ENCODE data around the gene MED12L. TPM values are rescaled to one million over a fixed set of nuclear protein-coding genes. Genes with fewer than 3 reads are reported as not detected.

The MED12L gene
- total and polyA plus RNA-seq, 3 experiments from 2014 or later, result 0.02 to 1.8 (median 1.7) TPM

- Mint-ChIP-seq H3K27me3 (no peaks in the 10 kb centered on the region), H3K27ac (no peak overlapping the region), H3K9me3 (no peaks in the 10 kb centered on the region), H3K36me3 (no peaks in the 10 kb centered on the region), H3K4me1 (peaks cover 29 to 38% (median 32%) of the 10 kb centered on the region in 3 donors), H3K4me3 (no peak overlapping the region)
- Histone ChIP-seq H3K4me3 (ENCODE audit: low read length) (no peak overlapping the region), H3K36me3 (ENCODE audit: insufficient read depth, low read length) (no peaks in the 10 kb centered on the region), H3K9me3 (ENCODE audit: low read length) (no peaks in the 10 kb centered on the region), H3K4me1 (ENCODE audit: insufficient read depth, low read length) (peaks cover 30% of the 10 kb centered on the region), H3K27ac (ENCODE audit: low read depth, low read length) (no peak overlapping the region), H3K27me3 (ENCODE audit: insufficient read depth, low read length, poor library complexity, severe bottlenecking) (no peaks in the 10 kb centered on the region)
- ChIA-PET POLR2A (no interaction called here), CTCF (interaction anchor here (1.4 to 1.9 kb wide), 3 partner anchors 31 to 105 kb away, joined by 3 to 4 read pairs (median 4); no protein-coding TSS in a partner anchor)
- no peak for DNase-seq
These were observed 88.9 kb downstream of the MED12L start for GRCh38 chr3:151174351-151174750.

GRCh38 chr3:151175952-151176351, 90.5 kb downstream of the MED12L start:
- Histone ChIP-seq H3K9me3 (ENCODE audit: low read length) (no peaks in the 10 kb centered on the region), H3K4me3 (ENCODE audit: low read length) (no peak overlapping the region), H3K27me3 (ENCODE audit: insufficient read depth, low read length, poor library complexity, severe bottlenecking) (no peaks in the 10 kb centered on the region), H3K27ac (ENCODE audit: low read depth, low read length) (no peak overlapping the region), H3K4me1 (ENCODE audit: insufficient read depth, low read length) (peaks cover 15% of the 10 kb centered on the region), H3K36me3 (ENCODE audit: insufficient read depth, low read length) (no peaks in the 10 kb centered on the region)
- Mint-ChIP-seq H3K4me3 (no peak overlapping the region), H3K27ac (no peak overlapping the region), H3K27me3 (peaks cover 0 to 4% of the 10 kb centered on the region in 2 donors), H3K9me3 (no peaks in the 10 kb centered on the region), H3K4me1 (peaks cover 17 to 23% (median 17%) of the 10 kb centered on the region in 3 donors), H3K36me3 (no peaks in the 10 kb centered on the region)
- ChIA-PET POLR2A (no interaction called here), CTCF (no interaction called here)
- DNase-seq, result no peak

GRCh38 chr3:151178208-151178845, 92.9 kb downstream of the MED12L start:
- no peak overlapping the region for H3K27ac ChIP-seq (ENCODE audit: low read depth, low read length)
- peaks cover 15 to 22% (median 15%) of the 10 kb centered on the region in 3 donors for H3K4me1 Mint-ChIP-seq
- no peaks in the 10 kb centered on the region for H3K9me3 ChIP-seq (ENCODE audit: low read length)
- DNase-seq, result no peak
- no peaks in the 10 kb centered on the region for H3K9me3 Mint-ChIP-seq
- POLR2A ChIA-PET, result interaction anchor here (0.6 kb wide), 1 partner anchor 34 kb away, joined by 4 read pairs; no protein-coding TSS in a partner anchor
- no peaks in the 10 kb centered on the region for H3K36me3 Mint-ChIP-seq
- H3K27me3 Mint-ChIP-seq, result peaks cover 0 to 4% of the 10 kb centered on the region in 2 donors
- no peaks in the 10 kb centered on the region for H3K36me3 ChIP-seq (ENCODE audit: insufficient read depth, low read length)
- H3K4me1 ChIP-seq (ENCODE audit: insufficient read depth, low read length), result peaks cover 11% of the 10 kb centered on the region
- no peak overlapping the region for H3K4me3 ChIP-seq (ENCODE audit: low read length)
- CTCF ChIA-PET, result interaction anchor here (1.1 to 3.0 kb wide), 3 partner anchors 11 to 103 kb away, joined by 3 to 14 read pairs (median 3); no protein-coding TSS in a partner anchor
- no peaks in the 10 kb centered on the region for H3K27me3 ChIP-seq (ENCODE audit: insufficient read depth, low read length, poor library complexity, severe bottlenecking)
- H3K4me3 Mint-ChIP-seq, result no peak overlapping the region
- no peak overlapping the region for H3K27ac Mint-ChIP-seq

- H3K36me3 ChIP-seq (ENCODE audit: insufficient read depth, low read length), result no peaks in the 10 kb centered on the region
- H3K4me1 ChIP-seq (ENCODE audit: insufficient read depth, low read length), result peaks cover 15% of the 10 kb centered on the region
- Mint-ChIP-seq H3K4me1 (peaks cover 30 to 40% (median 38%) of the 10 kb centered on the region in 3 donors), H3K36me3 (no peaks in the 10 kb centered on the region), H3K4me3 (peak overlapping the region in 6 of 7 donors; percentile 0 to 52 (median 20)), H3K27ac (peak overlapping the region; percentile 53 to 96 (median 88)), H3K27me3 (peaks cover 0 to 4% of the 10 kb centered on the region in 2 donors), H3K9me3 (no peaks in the 10 kb centered on the region)
- H3K9me3 ChIP-seq (ENCODE audit: low read length), result no peaks in the 10 kb centered on the region
- POLR2A ChIA-PET, result interaction anchor here (0.9 to 2.9 kb wide), 3 partner anchors 17 to 22 kb away, joined by 3 to 22 read pairs (median 3); no protein-coding TSS in a partner anchor
- H3K27me3 ChIP-seq (ENCODE audit: insufficient read depth, low read length, poor library complexity, severe bottlenecking), result no peaks in the 10 kb centered on the region
- H3K27ac ChIP-seq (ENCODE audit: low read depth, low read length), result no peak overlapping the region
- no peak for DNase-seq
- CTCF ChIA-PET, result interaction anchor here (0.6 to 1.5 kb wide), 4 partner anchors 14 to 91 kb away, joined by 3 to 8 read pairs (median 4); partner anchors contain the start of gene GPR171
- H3K4me3 ChIP-seq (ENCODE audit: low read length), result no peak overlapping the region
These were observed 97.0 kb downstream of the MED12L start for GRCh38 chr3:151182349-151183079.

GRCh38 chr3:151183265-151183671, 97.8 kb downstream of the MED12L start:
- Histone ChIP-seq H3K27ac (ENCODE audit: low read depth, low read length) (no peak overlapping the region), H3K4me1 (ENCODE audit: insufficient read depth, low read length) (peaks cover 15% of the 10 kb centered on the region), H3K4me3 (ENCODE audit: low read length) (no peak overlapping the region), H3K9me3 (ENCODE audit: low read length) (no peaks in the 10 kb centered on the region), H3K36me3 (ENCODE audit: insufficient read depth, low read length) (no peaks in the 10 kb centered on the region), H3K27me3 (ENCODE audit: insufficient read depth, low read length, poor library complexity, severe bottlenecking) (no peaks in the 10 kb centered on the region)
- ChIA-PET CTCF (interaction anchor here (1.2 to 1.5 kb wide), 2 partner anchors 15 to 19 kb away, joined by 4 to 8 read pairs; partner anchors contain the start of gene GPR171), POLR2A (interaction anchor here (0.9 to 2.9 kb wide), 2 partner anchors 16 to 22 kb away, joined by 3 to 22 read pairs; no protein-coding TSS in a partner anchor)
- H3K36me3 Mint-ChIP-seq, result no peaks in the 10 kb centered on the region
- H3K4me3 Mint-ChIP-seq, result peak overlapping the region; percentile 33 to 78 (median 72)
- H3K27me3 Mint-ChIP-seq, result peaks cover 0 to 4% of the 10 kb centered on the region in 2 donors
- H3K27ac Mint-ChIP-seq, result peak overlapping the region; percentile 3 to 96 (median 88)
- peak in 1 of 5 donors; percentile 42 for DNase-seq
- no peaks in the 10 kb centered on the region for H3K9me3 Mint-ChIP-seq
- peaks cover 30 to 40% (median 38%) of the 10 kb centered on the region in 3 donors for H3K4me1 Mint-ChIP-seq

- POLR2A ChIA-PET, result interaction anchor here (0.6 kb wide), 1 partner anchor 15 kb away, joined by 5 read pairs; no protein-coding TSS in a partner anchor
- Mint-ChIP-seq H3K27me3 (no peaks in the 10 kb centered on the region), H3K4me1 (peaks cover 6 to 42% (median 31%) of the 10 kb centered on the region in 3 donors), H3K27ac (no peak overlapping the region), H3K9me3 (peaks cover 0 to 10% (median 5%) of the 10 kb centered on the region in 5 donors), H3K4me3 (no peak overlapping the region), H3K36me3 (peaks cover 0 to 19% (median 2%) of the 10 kb centered on the region in 3 donors)
- no peaks in the 10 kb centered on the region for H3K36me3 ChIP-seq (ENCODE audit: insufficient read depth, low read length)
- H3K4me1 ChIP-seq (ENCODE audit: insufficient read depth, low read length), result no peaks in the 10 kb centered on the region
- no peaks in the 10 kb centered on the region for H3K27me3 ChIP-seq (ENCODE audit: insufficient read depth, low read length, poor library complexity, severe bottlenecking)
- CTCF ChIA-PET, result interaction anchor here (0.9 kb wide), 1 partner anchor 37 kb away, joined by 3 read pairs; no protein-coding TSS in a partner anchor
- DNase-seq, result no peak
- H3K9me3 ChIP-seq (ENCODE audit: low read length), result no peaks in the 10 kb centered on the region
- H3K27ac ChIP-seq (ENCODE audit: low read depth, low read length), result no peak overlapping the region
- H3K4me3 ChIP-seq (ENCODE audit: low read length), result no peak overlapping the region
These were observed 105.6 kb downstream of the MED12L start for GRCh38 chr3:151191095-151191494.

- Histone ChIP-seq H3K27me3 (ENCODE audit: insufficient read depth, low read length, poor library complexity, severe bottlenecking) (no peaks in the 10 kb centered on the region), H3K27ac (ENCODE audit: low read depth, low read length) (no peak overlapping the region), H3K4me3 (ENCODE audit: low read length) (no peak overlapping the region), H3K36me3 (ENCODE audit: insufficient read depth, low read length) (no peaks in the 10 kb centered on the region), H3K4me1 (ENCODE audit: insufficient read depth, low read length) (no peaks in the 10 kb centered on the region), H3K9me3 (ENCODE audit: low read length) (no peaks in the 10 kb centered on the region)
- Mint-ChIP-seq H3K27me3 (no peaks in the 10 kb centered on the region), H3K27ac (no peak overlapping the region), H3K9me3 (peaks cover 2 to 10% (median 5%) of the 10 kb centered on the region in 5 donors), H3K4me3 (no peak overlapping the region), H3K4me1 (peaks cover 9 to 44% (median 30%) of the 10 kb centered on the region in 3 donors), H3K36me3 (peaks cover 2 to 27% (median 9%) of the 10 kb centered on the region in 3 donors)
- ChIA-PET POLR2A (no interaction called here), CTCF (interaction anchor here (0.8 kb wide), 2 partner anchors 24 to 25 kb away, joined by 3 to 4 read pairs; no protein-coding TSS in a partner anchor)
- DNase-seq, result no peak
These were observed 107.1 kb downstream of the MED12L start for GRCh38 chr3:151192545-151192944.
